OCI-LY7 (cell line): ENCODE measurements around the gene RP9.

Source experiments
- CTCF ChIP-seq: fragments of 200-600 bp; sonication (generic); conservative IDR thresholded peaks from 2 replicates; pipeline ENCODE4 v1.5.1; 2014; ENCODE audit warnings: mild to moderate bottlenecking, antibody characterized with exemption, low read length, moderate library complexity, mixed read lengths
- EZH2phosphoT487 ChIP-seq: fragments of 200-600 bp; sonication (generic); IDR thresholded peaks from 2 replicates; pipeline ENCODE4 v1.6.1; 2018; ENCODE audit warnings: low read depth, borderline replicate concordance, mild to moderate bottlenecking, mixed run types, antibody characterized with exemption, low read length, moderate library complexity, mixed read lengths

- TF ChIP-seq CTCF, result no peak
- no peak for TF ChIP-seq EZH2phosphoT487
Measured at GRCh38 chr7:33156441-33156840, 47.2 kb upstream of the RP9 start.
